Endothelial cell of umbilical vein (primary cell): ENCODE results near the gene PRH1. TPM values are rescaled to one million over a fixed set of nuclear protein-coding genes. Genes with fewer than 3 reads are reported as not detected.

Experiments used
- BruUV-seq: library from RNA; stranded (reverse); fragments of 400-500 nt; replicated peaks from 2 replicates; lab custom pipeline; 2021; lab: Mats Ljungman, UMichigan
- CTCF ChIA-PET: fragments of 300-600, 350-600 bp; sonication (Branson Sonifier 250); formaldehyde crosslinking; loops from one replicate; lab custom pipeline; 2021; ENCODE audit warnings: antibody characterized with exemption, inconsistent platforms; lab: Charles Lee
- POLR2A ChIA-PET: fragments of 300-600, 350-600 bp; sonication (Branson Sonifier 250); formaldehyde crosslinking; loops from one replicate; lab custom pipeline; 2021; ENCODE audit warnings: antibody characterized with exemption, inconsistent platforms; lab: Charles Lee
- DNase-seq: peaks from one replicate; pipeline ENCODE4 v3.0.0-alpha.2; 2011; ENCODE audit warnings: low read depth, low spot score
- FAIRE-seq: peaks from 2 replicates; lab custom pipeline; 2011; peaks lifted over from hg19 to GRCh38; lab: Jason Lieb, UNC
- H2AFZ ChIP-seq: 2 replicates; pipeline ENCODE4 v1.6.0; 2012; ENCODE audit warnings: low read depth, low read length, control low read depth, inconsistent platforms
- H3K27ac ChIP-seq: 2 replicates; pipeline ENCODE4 v1.5.1; 2011; ENCODE audit warnings: low read depth, mild to moderate bottlenecking, control low read depth, low read length, moderate library complexity; ENCODE audit not compliant: insufficient read depth
- H3K27me3 ChIP-seq, 2 experiments: 2 replicates each; pipeline versions ENCODE4 v1.6.0 to v1.6.1; 2011; ENCODE audit warnings: low read length in 2 of 2, mixed read lengths in 1 of 2; ENCODE audit not compliant: control insufficient read depth in 2 of 2, insufficient read depth in 2 of 2
- H3K36me3 ChIP-seq, 2 experiments: 2 replicates in 1 of 2; 3 replicates in 1 of 2; pipeline ENCODE4 v1.5.1; 2011; ENCODE audit warnings: low read length in 2 of 2, mild to moderate bottlenecking in 1 of 2, moderate library complexity in 1 of 2; ENCODE audit not compliant: control insufficient read depth in 2 of 2, insufficient read depth in 2 of 2; ENCODE audit errors: extremely low read depth in 1 of 2
- H3K4me1 ChIP-seq: 3 replicates; pipeline ENCODE4 v1.5.1; 2011; ENCODE audit warnings: mild to moderate bottlenecking, low read length; ENCODE audit not compliant: control insufficient read depth, insufficient read depth; ENCODE audit errors: extremely low read depth
- H3K4me2 ChIP-seq: 2 replicates; pipeline ENCODE4 v1.6.1; 2011; ENCODE audit warnings: low read length, control low read depth, mixed read lengths; ENCODE audit not compliant: insufficient read depth
- H3K4me3 ChIP-seq, 3 experiments: fragments of 200-600 bp in 1 of 3; sonication (generic), shearing (Covaris generic) in 1 of 3; replicated peaks in 1 of 3; 2 replicates each; pipeline ENCODE4 v1.5.1; 2011 to 2016; ENCODE audit warnings: control low read depth in 3 of 3, low read length in 3 of 3, mild to moderate bottlenecking in 2 of 3, inconsistent platforms in 1 of 3, low read depth in 1 of 3, moderate library complexity in 1 of 3; ENCODE audit not compliant: insufficient read depth in 1 of 3
- H3K79me2 ChIP-seq: 2 replicates; pipeline ENCODE4 v1.6.0; 2012; ENCODE audit warnings: low read length, inconsistent platforms; ENCODE audit not compliant: control insufficient read depth, insufficient read depth
- H3K9ac ChIP-seq: replicated peaks from 2 replicates; pipeline ENCODE3; 2011; ENCODE audit warnings: low read length, control low read depth; ENCODE audit not compliant: insufficient read depth; ENCODE audit errors: extremely low read depth
- H3K9me1 ChIP-seq: replicated peaks from 3 replicates; pipeline ENCODE4 v1.6.0; 2011; ENCODE audit warnings: mild to moderate bottlenecking, low read length; ENCODE audit not compliant: control insufficient read depth, insufficient read depth; ENCODE audit errors: extremely low read depth
- H3K9me3 ChIP-seq: replicated peaks from 2 replicates; pipeline ENCODE4 v1.5.1; 2012; ENCODE audit warnings: low read length, inconsistent platforms; ENCODE audit not compliant: control insufficient read depth, insufficient read depth
- H4K20me1 ChIP-seq: replicated peaks from 2 replicates; pipeline ENCODE3; 2011; ENCODE audit warnings: mild to moderate bottlenecking, low read length; ENCODE audit not compliant: control insufficient read depth, insufficient read depth; ENCODE audit errors: extremely low read depth
- CTCF ChIP-seq, 2 donors: IDR thresholded peaks; 1 replicate in 1 of 2; 2 replicates in 1 of 2; pipeline ENCODE4 v1.5.1; 2011; ENCODE audit warnings: low read length in 2 of 2, mild to moderate bottlenecking in 2 of 2, moderate library complexity in 2 of 2, control low read depth in 1 of 2, inconsistent platforms in 1 of 2, low read depth in 1 of 2; ENCODE audit not compliant: insufficient read depth in 1 of 2; ENCODE audit errors: extremely low read depth in 1 of 2
- EZH2 ChIP-seq: IDR thresholded peaks from 2 replicates; pipeline ENCODE4 v1.6.1; 2012; ENCODE audit warnings: borderline replicate concordance, low read depth, mild to moderate bottlenecking, moderate library complexity, low read length, inconsistent platforms; ENCODE audit not compliant: severe bottlenecking
- FOS ChIP-seq: IDR thresholded peaks from 2 replicates; pipeline ENCODE4 v1.6.1; 2011; ENCODE audit warnings: mild to moderate bottlenecking, low read length, moderate library complexity, borderline replicate concordance; ENCODE audit not compliant: insufficient read depth
- GATA2 ChIP-seq: IDR thresholded peaks from 2 replicates; pipeline ENCODE4 v1.7.0; 2011; ENCODE audit warnings: low read depth, mild to moderate bottlenecking, moderate library complexity, mixed read lengths, low read length; ENCODE audit not compliant: insufficient read length, insufficient read depth
- JUN ChIP-seq: IDR thresholded peaks from 2 replicates; pipeline ENCODE4 v1.6.1; 2011; ENCODE audit warnings: borderline replicate concordance, low read depth; ENCODE audit not compliant: insufficient read length, insufficient read depth
- MYC ChIP-seq: IDR thresholded peaks from one replicate; pipeline ENCODE4 v1.6.1; 2011; ENCODE audit warnings: mild to moderate bottlenecking, low read depth, low read length
- POLR2A ChIP-seq: IDR thresholded peaks from 2 replicates; pipeline ENCODE4 v1.6.1; 2012; ENCODE audit warnings: low read depth, mild to moderate bottlenecking, control low read depth, low read length
- POLR2AphosphoS5 ChIP-seq: IDR thresholded peaks from 2 replicates; pipeline ENCODE4 v1.6.1; 2012; ENCODE audit warnings: low read depth, mild to moderate bottlenecking, control low read depth, low read length, moderate library complexity; ENCODE audit not compliant: insufficient read depth
- dilution Hi-C: fragments of 300-500 bp; cut with MboI; formaldehyde crosslinking; loops from one replicate; pipeline ENCODE4 v1.15.0; 2019; ENCODE audit warnings: low sequenced_read_pairs; ENCODE audit not compliant: extremely low pct_ligation_motif_present
- intact Hi-C: fragments of 100-400 bp; cut with micrococcal nuclease; formaldehyde crosslinking; loops from one replicate; pipeline ENCODE4 v1.10.0; 2022
- polyA plus RNA-seq, 4 experiments: library from polyadenylated mRNA; depleted of rRNA in 3 of 4; stranded (reverse) in 3 of 4; unstranded in 1 of 4; fragments of >200 nt; gene quantifications; 2 replicates each; pipeline versions ENCODE4 v1.2.1 to v1.2.3, GENCODE V29; 2011 to 2012; ENCODE audit warnings: missing spikeins in 1 of 4
- total RNA-seq: library from RNA; stranded (reverse); gene quantifications from 2 replicates; pipeline ENCODE4 v1.2.3, GENCODE V29; 2021
- TF ChIP-seq, protein P1 (sequence below): IDR thresholded peaks from 2 replicates; pipeline ENCODE4 v1.6.1; 2011; ENCODE audit not compliant: insufficient read depth, insufficient read length

Gene PRH1
- total and polyA plus RNA-seq, 2 donors (not counting 3 experiments of a cell fraction or from before 2014, with no cell fraction given): 2.3 to 16.2 TPM

GRCh38 chr12:10861366-10861765, 22.7 kb downstream of the PRH1 start:
- Histone ChIP-seq H2AFZ (no peak overlapping the region), H3K36me3 (no peaks in the 10 kb centered on the region), H3K9me3 (no peaks in the 10 kb centered on the region), H3K4me1 (no peaks in the 10 kb centered on the region), H3K4me2 (no peak overlapping the region), H3K9me1 (no peaks in the 10 kb centered on the region), H3K4me3 (no peak overlapping the region), H3K9ac (no peak overlapping the region), H3K27me3 (no peaks in the 10 kb centered on the region), H3K27ac (no peak overlapping the region), H3K79me2 (no peaks in the 10 kb centered on the region), H4K20me1 (no peaks in the 10 kb centered on the region)
- BruUV-seq: no TSS peak
- FAIRE-seq (no peak), DNase-seq (no peak)
- intact Hi-C loops (no loop called here), dilution Hi-C loops (no loop called here)
- CTCF ChIA-PET: no interaction called here
- TF ChIP-seq POLR2A (no peak), POLR2AphosphoS5 (no peak), EZH2 (no peak), CTCF (IDR thresholded peaks at IDR 0.05; ENCODE audit: extremely low read depth in 1 of 2, insufficient read depth in 1 of 2, low read depth in 1 of 2, low read length in 2 of 2) (no peak)
- POLR2A ChIA-PET: no interaction called here

GRCh38 chr12:10855807-10856206, 28.2 kb downstream of the PRH1 start:
- dilution Hi-C loops: no loop called here
- Histone ChIP-seq H3K27me3 (no peaks in the 10 kb centered on the region), H3K27ac (no peak overlapping the region), H3K9ac (no peak overlapping the region), H3K9me1 (no peaks in the 10 kb centered on the region), H2AFZ (no peak overlapping the region), H4K20me1 (no peaks in the 10 kb centered on the region), H3K4me1 (no peaks in the 10 kb centered on the region), H3K4me2 (no peak overlapping the region), H3K4me3 (no peak overlapping the region), H3K79me2 (no peaks in the 10 kb centered on the region), H3K36me3 (no peaks in the 10 kb centered on the region), H3K9me3 (peaks cover 2% of the 10 kb centered on the region)
- TF ChIP-seq EZH2 (no peak), POLR2A (no peak), FOS (no peak), GATA2 (no peak), CTCF (IDR thresholded peaks at IDR 0.05; ENCODE audit: extremely low read depth in 1 of 2, insufficient read depth in 1 of 2, low read depth in 1 of 2, low read length in 2 of 2) (no peak), POLR2AphosphoS5 (no peak), MYC (no peak), JUN (no peak)
- TF ChIP-seq, protein P1, sequence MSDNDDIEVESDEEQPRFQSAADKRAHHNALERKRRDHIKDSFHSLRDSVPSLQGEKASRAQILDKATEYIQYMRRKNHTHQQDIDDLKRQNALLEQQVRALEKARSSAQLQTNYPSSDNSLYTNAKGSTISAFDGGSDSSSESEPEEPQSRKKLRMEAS: no peak
- intact Hi-C loops: no loop called here
- ChIA-PET CTCF (no interaction called here), POLR2A (no interaction called here)
- no peak for DNase-seq
- no peak for FAIRE-seq
- BruUV-seq: no TSS peak
